HG03432 (cell line): ENCODE results near the gene MGMT.

Experiments
- ATAC-seq: cut with Tn5 transposase; IDR thresholded peaks from one replicate; pipeline ENCODE4 v1.9.1; 2021; ENCODE audit warnings: mild to moderate bottlenecking, moderate library complexity; ENCODE audit not compliant: unreplicated experiment

MGMT gene

DNA sequence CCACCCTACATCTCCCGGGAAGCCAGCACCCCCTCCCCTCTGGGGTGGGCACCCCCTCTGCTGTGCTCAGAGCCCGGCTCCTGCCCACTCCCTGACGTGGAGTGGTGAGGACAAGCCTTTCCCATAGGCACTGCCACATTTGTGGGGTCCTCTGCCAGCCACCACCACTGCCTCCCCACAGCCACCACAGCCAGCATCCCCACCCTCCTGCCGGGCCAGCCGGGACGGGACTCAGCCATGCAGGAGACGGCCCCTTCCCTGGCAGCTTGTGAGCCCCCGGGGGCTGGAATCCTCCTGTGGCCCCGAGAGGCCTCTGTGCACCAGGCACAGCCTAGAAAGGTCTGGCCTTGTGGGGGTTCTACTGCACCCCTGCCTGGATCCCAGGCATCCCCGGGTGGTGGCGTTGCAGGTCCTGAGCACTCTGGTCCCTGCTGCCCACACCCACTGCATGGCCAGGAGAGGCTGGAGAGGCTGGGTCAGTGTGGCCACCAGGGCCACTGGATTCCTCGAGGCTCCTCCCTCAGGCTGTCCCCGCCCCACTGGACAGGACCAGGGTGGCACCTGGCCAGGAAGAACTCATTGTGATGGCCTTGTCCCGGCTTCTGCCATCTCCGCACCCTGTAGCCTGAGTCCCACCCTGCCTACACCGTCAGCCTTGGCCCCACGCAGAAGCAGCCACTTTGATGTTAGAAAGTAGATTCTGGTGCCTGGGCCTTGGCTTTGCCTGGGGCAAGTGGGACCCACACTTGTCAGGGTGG is 349.0 kb downstream of the MGMT start:
- ATAC-seq, result no peak

DNA sequence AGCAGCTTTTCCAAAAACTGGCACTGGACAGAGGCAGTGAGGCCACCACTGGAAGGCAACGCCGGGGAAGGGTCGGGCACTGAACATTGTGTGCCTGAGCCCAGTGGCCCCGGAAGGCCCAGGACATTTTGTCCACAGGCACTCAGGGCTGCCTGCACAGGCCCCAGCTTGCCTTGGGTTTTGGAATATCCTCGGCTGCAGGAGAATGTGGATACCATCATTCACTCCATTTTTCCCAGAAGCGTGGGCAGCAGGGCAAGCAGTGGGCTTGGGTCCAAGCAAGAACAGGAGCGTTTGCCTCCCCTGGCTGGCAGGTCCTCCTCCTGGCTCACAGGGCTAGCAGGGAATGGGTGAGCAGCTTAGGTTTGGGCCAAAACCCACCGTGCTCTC is 349.6 kb downstream of the MGMT start:
- no peak for ATAC-seq
